Stimulated activated CD8-positive, alpha-beta memory T cell treated with anti-CD3 and anti-CD28 coated beads, Interleukin-7, amount 100 ng/mL, for 48 hours (primary cell): ENCODE data around the gene AP1G2.

Source experiments
- DNase-seq, 2 donors: peaks; one replicate each; pipeline ENCODE4 v3.0.0-alpha.2; 2020; ENCODE audit warnings: low read depth in 1 of 2; ENCODE audit errors: extremely low read depth in 1 of 2

The AP1G2 gene

DNA sequence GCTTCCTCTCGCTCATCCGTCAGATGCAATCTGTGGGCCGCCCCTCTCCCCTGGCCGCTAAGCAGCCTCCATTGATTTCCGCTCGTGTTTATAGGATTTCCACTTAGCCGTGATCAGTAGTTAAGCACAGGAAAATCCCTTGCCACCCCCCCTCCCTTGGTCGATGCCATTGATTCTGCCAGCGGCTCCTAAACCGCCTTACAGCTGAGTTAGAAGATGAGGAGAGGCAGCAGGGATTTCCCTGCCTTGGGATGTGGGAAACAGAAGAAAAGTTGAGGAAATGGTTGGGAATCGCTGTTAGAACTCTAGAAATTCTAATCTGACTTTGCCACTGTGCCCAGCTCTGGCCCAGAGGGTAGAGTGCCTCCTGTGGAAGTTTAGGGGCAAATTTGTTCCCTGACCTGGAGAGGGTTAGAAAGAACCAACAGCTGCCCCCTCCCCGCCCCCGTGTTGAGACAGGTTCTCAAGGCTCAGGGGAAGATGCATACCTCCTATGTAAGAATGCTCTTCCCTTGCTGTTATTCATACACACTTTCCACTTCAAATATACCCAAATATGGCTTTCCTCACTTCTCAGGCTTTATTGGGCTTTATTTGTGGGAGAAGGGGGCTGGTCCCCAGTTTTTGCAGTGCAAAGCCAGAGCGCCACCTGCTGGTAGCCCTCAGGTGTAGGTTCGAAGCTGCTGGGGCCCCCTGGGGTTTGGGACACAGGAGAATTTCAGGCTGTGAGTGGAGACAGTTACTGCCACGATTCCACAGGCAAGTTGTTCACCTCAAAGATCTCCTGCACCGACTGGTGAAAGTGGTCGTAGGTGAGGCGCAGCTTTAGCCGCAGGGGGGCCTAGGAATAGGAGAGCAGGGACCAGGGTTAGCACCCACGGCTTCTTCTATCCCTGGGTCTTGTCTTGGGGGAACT is 8.3 kb downstream of the AP1G2 start:
- peak in 1 of 2 donors; percentile 49 for DNase-seq

GRCh38 chr14:23558346-23559009 is 9.1 kb downstream of the AP1G2 start:
- DNase-seq = no peak

- no peak for DNase-seq
Measured at GRCh38 chr14:23557946-23558345, 9.6 kb downstream of the AP1G2 start.

DNA sequence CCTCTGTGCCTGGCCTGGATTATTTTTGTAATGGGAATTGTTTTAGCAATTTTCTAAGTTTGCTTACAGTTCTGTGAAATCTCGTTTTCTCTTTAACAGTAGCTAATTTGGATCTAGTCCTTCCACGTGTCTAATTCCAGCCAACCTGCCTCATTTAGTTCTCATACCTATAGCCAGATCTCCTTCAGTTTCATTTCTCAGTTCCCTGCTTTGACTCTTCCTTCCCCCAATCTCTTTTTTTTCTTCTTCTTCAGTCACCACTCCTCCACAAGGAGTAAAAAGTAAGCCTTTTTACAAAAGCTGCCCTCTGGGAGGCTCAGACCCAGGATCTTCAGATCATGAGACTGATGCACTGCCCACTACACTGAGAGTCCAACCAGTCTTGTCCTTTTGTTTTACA is 10.1 kb downstream of the AP1G2 start:
- no peak for DNase-seq

DNA sequence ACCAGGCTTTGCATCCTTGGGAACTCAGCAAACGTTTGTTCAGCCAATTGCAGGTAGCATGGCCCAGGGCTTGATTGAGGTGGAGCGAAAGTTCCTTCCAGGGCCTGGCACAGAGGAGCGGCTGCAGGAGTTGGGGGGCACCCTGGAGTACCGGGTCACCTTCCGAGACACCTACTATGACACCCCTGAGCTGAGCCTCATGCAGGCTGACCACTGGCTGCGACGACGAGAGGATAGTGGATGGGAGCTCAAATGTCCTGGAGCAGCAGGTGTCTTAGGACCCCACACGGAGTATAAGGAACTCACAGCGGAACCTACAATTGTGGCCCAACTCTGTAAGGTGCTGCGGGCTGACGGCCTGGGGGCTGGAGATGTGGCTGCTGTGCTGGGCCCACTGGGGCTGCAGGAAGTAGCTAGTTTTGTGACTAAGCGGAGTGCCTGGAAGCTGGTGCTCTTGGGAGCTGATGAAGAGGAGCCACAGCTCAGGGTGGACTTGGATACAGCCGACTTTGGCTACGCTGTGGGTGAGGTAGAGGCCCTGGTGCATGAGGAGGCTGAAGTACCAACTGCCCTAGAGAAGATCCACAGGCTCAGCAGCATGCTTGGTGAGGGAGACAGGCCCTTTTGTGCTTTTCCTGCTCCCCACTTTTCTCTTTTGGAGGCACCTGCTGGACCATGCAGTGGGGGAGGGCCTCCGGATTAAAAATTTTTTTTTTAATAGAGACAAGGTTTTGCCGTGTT is 10.7 kb downstream of the AP1G2 start:
- DNase-seq = no peak

DNA sequence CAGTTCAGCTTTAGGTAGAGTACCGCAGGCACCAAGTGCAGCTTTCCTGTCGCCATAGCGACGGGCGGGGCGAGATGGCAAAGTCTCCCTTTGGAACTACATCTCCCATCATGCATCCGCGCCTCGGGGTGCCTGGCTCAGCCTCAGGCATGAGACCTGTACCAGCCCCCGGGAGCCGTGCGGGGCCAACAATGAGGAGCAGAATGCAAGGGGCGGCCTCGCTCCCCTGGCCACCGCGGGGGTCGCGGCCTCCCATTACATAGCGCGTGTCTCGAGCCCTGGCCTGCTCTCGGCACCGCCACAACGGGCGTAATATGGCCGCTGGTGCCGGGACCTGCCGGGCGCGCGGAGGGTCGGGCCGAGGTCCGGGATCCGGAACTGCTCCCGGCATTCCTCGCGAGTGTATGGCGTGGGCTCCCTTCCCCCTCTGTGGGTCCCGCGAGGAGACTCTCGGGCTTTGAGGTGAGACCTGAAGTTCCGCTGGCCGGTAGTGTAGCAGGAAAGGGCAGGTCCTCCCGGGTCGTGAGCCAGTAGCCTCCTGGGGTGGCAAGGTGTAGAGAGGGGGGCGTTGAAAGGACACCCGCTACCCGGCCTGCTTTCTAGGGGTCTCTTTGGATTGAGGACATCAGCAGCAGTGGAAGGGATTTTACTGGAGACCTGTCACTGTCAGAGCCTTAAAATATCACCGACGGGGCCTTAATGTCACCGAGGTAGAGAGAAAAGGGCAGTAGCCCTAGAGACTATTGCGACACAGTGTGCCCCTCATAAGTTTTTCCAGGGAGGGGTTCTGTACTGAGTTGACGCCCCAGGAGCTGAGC is 11.5 kb downstream of the AP1G2 start, which contains the start of gene THTPA:
THTPA (plus strand) TSS at position 390 of the 818 bp plus-strand sequence. CDS start 487 bp downstream, outside the sequence.
- peak; percentile 84 to 92 for DNase-seq

DNA sequence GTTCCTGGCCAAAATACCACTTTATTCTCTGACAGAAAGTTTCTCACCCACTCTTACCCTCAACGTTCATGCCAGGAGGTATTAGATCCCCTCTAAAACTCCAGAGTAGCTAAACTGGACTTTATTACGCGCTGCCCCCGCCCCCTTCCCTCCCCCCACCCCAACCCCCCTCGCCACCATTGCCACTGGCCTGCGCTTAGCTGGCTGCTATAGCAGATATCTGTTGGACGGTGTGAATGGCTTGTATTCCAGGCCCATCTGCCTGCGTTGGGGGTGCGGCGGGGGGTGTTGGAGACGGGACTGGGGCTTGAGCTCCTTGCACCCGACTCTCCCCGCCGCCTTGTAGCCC is 12.1 kb downstream of the AP1G2 start:
- DNase-seq = no peak

DNA sequence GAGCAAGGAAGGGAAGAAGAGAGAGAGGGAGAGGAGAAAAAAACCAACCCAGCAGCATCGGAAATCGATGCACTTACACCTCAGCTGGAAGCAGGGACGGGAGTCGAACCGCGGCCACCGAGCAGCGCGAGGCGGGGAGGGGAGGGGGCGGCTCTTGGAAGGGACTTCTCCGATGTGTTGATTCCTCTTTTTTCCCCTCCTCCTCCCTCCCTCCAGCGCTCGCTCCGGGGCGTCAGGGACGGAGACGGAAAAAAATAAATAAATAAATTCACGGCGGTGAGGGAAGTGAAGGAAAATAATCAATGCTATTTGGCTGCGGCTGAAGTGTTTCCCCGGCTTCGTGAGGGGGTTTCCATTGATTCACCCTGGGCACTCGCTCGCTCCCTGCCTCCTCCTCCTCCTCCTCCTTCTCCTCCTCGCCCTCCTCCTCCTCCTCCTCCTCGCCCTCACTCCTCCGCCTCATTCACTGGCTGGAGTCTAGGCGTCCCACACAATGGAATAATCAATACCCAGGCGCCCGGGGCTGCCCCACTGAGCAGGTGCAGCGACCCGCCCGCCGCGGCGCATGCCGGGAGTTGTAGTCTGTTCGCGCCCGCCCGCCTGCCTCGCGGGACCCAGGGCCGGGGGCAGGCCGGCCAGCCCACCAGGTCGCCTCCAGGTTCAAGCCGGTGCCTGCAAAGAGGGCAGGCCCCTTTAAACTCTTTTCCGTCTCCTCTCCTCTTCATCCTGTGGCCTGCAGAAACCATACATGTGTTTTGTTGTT is 16.1 kb downstream of the AP1G2 start, which contains the start of gene ZFHX2:
ZFHX2 (minus strand) TSS at position 500 of the 763 bp plus-strand sequence. CDS start 16,440 bp downstream, outside the sequence.
- DNase-seq = peak; percentile 61 to 70

GRCh38 chr14:23550812-23551265 is 16.8 kb downstream of the AP1G2 start:
- no peak for DNase-seq

- no peak for DNase-seq
Measured at GRCh38 chr14:23550131-23550811, 17.3 kb downstream of the AP1G2 start.

- DNase-seq = no peak
Measured at GRCh38 chr14:23548351-23549318, 19.0 kb downstream of the AP1G2 start.

GRCh38 chr14:23547924-23548323 is 19.7 kb downstream of the AP1G2 start:
- DNase-seq = no peak

DNA sequence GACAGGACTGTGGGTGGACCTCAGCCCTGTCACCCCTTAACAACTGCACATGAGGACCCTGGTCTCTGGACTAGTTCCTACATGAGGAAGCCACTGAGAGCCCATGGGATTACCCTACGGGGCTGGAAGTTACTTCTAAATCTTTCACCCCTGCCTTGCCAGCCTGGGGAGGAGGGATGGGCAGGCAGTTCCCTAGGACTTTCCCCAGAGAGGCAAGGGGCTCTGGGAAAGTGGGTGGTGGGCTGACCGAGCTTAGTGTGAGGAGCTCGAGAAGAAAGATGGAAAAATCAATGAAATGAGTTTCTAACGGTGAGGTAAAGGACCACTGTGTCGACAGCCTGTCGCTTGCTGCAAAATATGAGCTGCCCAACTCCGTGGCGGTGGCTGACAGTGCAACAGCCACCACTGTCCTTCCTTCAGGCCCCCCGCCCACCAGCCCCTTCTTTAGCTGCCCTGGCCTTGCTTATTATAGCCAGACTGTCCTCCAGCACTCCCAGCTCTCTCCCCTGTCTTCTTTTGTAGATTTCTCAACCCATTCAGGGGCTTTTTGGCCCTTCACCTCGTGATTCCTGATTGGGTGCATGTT is 21.0 kb downstream of the AP1G2 start:
- DNase-seq = no peak

DNA sequence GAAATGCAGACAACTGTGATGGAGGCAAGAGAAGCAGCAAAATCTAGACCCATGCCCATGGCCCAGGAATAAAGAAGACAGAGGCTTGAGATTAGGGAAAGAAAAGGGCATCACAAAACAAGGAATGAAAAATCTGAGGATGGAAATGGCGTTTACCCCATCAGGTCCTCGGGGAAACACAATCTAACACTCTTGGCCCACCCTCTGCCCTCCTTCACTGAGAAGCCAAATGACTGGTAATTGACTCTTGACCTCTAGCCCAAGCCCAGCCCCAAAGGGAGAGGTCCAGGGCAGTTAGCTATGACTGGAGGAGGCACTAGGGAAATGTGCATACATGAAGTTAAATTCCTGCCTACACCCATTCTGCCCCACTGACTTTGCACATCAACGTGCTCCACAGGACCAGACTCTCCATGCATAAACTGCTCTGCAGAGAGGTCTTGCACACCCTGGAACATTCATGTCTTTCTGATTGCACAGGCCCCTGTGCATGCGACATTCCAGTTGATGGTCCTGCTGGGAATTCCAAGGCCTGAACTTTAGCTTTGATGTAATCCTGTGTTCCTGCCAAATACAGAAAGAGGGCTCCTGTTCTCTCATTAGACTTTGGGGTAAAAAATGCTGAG is 21.7 kb downstream of the AP1G2 start:
- DNase-seq = no peak

DNA sequence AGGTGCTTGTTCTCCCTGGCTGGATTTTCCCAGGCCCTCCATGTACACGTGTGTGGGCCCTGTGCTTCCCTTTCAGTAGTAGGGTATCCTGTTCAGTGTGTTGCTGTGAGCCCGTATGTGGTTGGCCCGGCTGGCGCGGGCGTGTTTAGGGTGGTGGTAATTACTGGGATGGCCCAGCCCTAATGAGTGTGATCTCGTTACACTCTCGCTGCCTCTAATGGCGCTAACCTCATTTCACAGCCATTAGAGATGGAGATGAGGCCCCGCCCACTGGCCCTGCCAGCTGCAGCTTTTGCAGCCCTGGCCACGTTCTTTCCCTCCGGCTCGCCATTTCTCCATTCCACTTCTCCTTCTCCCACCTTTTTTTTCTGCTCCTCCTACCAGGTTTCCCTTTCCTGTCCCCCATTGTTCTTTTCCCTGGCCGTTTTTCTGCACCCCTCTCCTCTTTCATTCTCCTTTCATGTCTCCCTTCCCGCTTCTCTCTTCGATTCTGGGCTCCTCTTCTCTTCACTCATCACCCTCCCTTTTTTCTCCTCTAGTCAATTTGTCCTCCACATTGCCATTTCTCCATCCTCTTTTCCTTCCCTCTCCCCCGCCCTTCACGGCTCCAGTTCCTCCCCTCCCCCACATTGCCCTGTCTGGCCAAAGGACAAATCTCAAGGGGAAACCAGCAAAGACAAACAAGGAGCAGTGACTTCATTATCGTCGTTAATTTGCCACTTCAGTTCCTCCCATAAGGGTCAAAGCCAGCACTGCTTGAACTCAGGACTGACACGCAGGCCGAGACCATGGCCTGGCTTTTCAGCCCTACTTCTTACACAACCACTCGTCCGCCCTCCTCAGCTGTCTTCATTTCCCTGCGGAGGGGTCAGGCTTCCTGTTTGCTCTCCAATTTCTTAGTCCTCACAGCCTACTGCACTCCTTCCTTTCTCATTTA is 22.8 kb downstream of the AP1G2 start:
- no peak for DNase-seq

DNA sequence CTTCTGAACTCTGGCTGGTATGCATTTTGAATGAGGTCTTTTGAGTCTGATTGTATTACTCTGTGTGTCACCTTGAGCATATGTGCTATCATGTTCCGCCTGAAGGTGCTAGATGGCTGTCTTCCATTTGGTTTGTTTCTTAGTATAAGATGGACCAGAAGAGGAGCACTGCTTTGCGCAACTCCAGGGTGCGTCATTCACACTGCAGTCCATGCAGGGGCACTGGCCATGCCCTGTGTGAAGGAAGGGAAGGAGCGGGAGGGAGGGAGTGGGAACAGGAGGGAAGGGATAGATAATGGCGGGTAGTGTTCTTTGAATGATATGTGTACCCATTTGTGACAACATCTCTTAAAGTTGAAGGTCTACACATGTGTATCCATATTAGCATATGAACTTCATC is 24.2 kb downstream of the AP1G2 start:
- DNase-seq = no peak
